GM21423 (cell line): ENCODE measurements around the gene RTL5.
"Not testable (repeated sequence)": the region's sequence is repeated elsewhere in the genome, so short reads cannot be mapped to it uniquely, and the experiment has no call there.

Source experiments
- ATAC-seq: cut with Tn5 transposase; IDR thresholded peaks from one replicate; pipeline ENCODE4 v1.9.1; 2021; ENCODE audit warnings: mild to moderate bottlenecking, moderate library complexity; ENCODE audit not compliant: unreplicated experiment

RTL5 gene

GRCh38 chrX:72131317-72132294, at the start of gene RTL5:
RTL5 (minus strand) TSS chrX:72131915.
- peak; percentile 46 for ATAC-seq

DNA sequence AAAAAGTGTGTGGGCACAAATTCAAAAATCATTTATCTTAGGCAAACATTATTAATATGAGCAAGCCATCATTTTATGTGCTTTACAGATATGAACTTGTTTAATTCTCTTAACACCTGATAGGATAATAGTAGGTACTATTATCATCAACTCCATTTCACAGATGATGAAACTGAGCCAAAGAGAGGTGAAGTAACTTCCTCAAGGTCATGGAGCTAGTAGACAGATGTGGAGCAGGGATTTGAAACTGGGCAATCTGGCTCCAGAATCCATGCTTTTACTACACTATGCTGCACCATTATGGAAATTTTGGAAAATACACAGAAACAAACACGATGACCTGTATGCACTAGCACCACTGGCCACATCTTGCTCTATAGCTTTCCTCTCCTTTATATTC, 48.8 kb upstream of the RTL5 start:
- ATAC-seq, result no peak

GRCh38 chrX:72176981-72177380, 45.3 kb upstream of the RTL5 start:
- ATAC-seq, result no peak

DNA sequence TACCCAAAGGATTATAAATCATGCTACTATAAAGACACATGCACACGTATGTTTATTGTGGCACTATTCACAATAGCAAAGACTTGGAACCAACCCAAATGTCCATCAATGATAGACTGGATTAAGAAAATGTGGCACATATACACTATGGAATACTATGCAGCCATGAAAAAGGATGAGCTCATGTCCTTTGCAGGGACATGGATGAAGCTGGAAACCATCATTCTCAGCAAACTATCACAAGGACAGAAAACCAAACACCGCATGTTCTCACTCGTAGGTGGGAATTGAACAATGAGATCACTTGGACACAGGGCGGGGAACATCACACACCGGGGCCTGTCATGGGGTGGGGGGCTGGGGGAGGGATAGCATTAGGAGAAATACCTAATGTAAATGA, 44.6 kb upstream of the RTL5 start:
- ATAC-seq, result not testable (repeated sequence)

DNA sequence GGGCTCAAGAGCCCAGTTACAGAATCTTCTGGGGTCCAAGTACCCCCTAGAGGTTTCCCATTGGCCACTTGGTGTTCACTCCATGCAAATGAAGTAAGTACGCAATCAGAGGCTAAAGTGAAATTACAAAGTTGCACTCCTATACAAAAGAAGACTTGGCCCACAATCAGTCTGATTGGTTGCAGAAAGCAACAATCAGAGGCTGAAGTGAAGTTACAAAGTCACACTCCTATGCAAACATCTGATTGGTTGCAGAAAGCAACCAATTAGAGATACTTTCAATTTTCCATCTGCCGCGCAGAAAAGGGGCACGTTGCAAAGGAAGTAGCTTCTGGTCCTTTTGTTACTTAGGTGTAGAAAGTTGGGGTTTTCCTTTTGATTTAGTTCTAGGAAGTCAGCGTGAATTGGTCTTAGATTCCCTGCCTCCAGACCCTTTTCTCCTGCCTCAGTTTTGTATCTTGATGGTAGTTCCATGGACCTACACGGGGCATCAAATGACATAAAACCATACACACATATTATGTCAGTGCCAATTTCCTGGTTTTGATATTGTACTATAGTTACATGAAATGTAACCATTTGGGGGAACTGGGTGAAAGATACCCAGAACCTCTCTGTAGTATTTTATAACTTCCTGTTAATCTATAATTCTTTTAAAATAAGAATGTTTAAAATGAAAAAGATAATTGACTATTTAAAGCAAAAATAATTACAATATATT, 37.5 kb upstream of the RTL5 start:
- ATAC-seq, result no peak

GRCh38 chrX:72165551-72165950, 33.8 kb upstream of the RTL5 start:
- no peak for ATAC-seq

- no peak for ATAC-seq
These were observed 28.1 kb upstream of the RTL5 start for GRCh38 chrX:72159769-72160168.

GRCh38 chrX:72158773-72159172, 27.1 kb upstream of the RTL5 start:
- ATAC-seq, result no peak

GRCh38 chrX:72146527-72146926, 14.8 kb upstream of the RTL5 start:
- ATAC-seq, result no peak

DNA sequence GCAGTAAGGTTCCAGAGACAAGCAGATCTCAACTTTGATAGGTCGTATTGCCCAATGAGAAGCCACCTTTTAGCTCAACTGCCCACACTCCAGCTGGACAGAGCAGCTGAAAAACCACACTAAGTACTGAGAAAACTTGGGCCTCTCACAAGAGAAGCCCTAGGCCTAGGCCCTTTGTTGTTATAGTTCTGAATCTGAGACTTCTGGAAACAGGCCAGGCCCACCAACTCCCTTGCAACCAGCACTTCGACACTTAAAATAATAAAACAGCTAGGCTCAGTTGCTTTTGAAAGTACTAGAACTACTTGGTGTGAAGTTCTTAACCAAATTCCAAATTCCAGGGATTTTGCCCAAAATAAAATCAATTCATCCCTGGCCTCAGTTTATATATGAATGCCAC, 13.5 kb upstream of the RTL5 start:
- no peak for ATAC-seq

DNA sequence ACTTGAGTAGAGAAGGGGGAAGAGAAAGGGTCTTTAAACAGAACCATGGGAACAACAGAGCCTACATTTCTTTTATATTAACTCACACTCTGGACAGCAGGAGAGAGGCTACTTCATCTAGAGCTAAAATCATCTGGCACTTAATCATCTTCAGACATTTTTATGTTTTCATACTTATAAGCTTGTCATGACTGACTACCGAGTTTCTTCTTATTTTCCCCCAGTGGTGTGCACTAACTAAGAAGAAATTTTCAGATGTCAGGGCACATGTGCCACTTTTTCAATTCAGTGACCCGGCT, 11.8 kb upstream of the RTL5 start:
- no peak for ATAC-seq

DNA sequence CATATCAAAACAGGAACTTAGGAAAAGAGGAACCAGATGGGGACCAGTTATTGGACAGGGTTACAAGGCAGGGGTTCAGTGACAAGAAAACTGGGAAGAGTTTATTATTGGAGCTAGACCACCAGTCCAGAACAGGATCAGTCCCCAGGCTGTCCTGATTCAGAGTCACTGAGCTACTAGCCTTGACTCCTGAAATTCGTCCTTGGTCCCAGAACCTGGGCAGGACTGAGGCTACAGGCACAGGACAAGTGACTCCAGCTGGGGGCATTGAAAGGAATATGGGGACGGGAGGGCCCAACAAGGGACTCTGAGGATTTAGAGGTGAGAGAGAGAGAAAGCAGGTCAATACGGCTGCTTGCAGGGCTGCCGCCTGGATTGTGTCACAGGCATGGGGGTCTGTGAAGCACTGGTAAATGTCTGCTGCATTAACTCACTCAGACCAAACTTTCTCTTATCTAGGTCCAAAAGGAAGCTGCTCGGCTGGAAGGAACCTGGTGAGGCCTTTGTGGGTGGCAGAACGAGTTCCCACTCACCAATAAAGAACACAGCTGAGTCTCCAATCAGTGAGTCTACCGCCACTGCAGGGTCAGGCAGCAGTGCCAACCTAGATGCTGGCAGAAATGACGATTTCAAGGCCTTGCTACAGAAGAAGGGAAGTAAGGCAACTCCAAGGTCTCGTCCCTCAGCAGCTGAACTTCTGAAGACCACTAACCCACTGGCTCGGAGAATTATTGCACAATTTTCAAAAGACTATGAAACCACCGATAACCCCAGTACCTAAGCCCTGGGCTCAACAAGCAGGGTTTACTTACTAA, 11.3 kb upstream of the RTL5 start:
- no peak for ATAC-seq

DNA sequence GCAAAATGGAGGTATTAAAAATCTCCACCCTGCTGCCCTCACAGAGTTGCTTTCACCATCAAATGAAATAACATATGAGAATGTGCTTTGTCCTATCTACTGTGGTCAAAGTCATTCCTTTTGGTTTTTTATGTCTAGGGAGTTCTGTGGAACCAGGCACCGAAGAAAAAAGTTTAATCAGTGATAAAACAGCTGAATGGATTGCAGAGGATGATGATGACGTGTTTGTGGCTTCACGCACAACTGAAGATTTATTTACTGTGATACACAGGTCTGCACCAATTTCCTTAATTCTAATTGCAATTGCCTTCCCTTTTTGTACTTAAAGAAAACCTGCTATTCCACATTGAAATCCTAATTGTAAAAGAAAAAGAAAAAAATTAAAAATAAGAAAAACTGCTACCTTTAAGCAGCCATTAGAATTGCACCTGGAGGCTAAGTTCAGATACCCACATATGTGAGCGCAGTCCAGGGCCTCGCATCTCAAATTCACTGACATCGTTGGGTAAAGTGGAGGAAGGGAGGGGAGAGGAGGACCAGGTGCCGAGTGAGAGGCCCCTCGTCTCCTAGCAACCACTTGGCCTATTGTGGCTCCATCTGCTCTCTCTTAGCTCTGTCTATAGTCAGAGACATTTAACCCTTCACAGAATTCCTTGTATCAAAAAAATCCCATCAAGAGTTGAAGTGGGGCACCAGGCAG, 10.5 kb upstream of the RTL5 start:
- ATAC-seq, result no peak

DNA sequence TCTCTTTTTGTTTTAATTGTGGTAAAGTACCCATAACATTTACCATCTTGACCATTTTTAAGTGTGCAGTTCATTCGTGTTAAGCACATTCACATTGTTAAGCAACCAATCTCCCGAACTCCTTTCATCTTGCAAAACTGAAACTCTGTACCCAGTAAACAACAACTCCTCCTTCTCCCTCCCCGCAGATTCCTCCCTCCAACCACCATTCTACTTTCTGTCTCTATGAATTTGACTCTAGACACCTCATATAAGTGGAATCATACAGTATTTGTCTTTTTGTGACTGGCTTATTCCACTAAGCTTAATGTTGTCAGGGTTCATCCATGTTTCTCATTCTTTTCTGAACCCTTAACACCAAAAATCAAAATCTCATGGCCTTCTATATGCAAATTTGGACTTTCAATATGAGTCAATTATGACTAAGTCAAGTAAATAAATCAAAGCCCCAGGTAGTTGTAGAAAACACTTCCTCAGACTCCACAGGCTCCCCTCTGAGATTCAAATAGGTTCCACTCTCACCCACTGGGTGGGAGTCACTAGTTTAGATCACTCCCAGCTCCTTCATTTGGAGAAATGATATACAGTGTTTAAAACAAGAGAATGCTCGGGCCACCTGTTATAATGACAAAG, 9.8 kb upstream of the RTL5 start:
- ATAC-seq, result no peak

GRCh38 chrX:72139538-72139937, 7.8 kb upstream of the RTL5 start:
- ATAC-seq, result no peak

GRCh38 chrX:72137846-72138495, 6.3 kb upstream of the RTL5 start:
- ATAC-seq, result no peak

- ATAC-seq, result no peak
These were observed 2.3 kb upstream of the RTL5 start for GRCh38 chrX:72133851-72134546.

- ATAC-seq, result no peak
These were observed 741 bp upstream of the RTL5 start for GRCh38 chrX:72132456-72132855.

DNA sequence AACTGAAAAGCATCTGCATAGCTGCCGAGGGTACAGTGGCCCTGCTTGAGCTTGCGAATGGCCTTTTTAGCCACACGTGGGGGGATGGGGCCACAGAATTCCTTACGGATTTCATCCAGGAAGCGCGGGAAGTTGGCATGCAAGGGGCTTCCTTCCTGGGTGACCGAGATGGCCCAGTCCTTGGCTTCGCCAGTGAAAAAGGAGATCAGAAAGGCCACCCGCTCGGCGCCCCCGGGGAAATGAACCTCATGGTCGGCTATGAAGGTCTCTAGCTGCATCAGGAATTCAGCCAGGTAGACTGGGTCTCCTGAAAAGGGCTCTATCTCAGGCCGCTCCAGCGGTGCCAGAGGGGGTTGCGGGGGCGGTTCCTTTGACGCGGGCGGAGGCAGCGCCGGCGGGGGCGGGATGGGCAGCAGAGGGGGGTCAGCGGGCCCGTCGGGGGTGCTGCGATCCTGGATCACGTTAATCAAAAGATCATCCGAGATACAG, 909 bp downstream of the RTL5 start:
- no peak for ATAC-seq
